Neural progenitor cell (in vitro differentiated cells): Measurements from ENCODE around the gene IFITM5.

Experiments
- CTCF ChIP-seq: fragments of 200-600 bp; sonication (generic); IDR thresholded peaks from 2 replicates; pipeline ENCODE4 v1.5.1; 2017; ENCODE audit warnings: antibody characterized with exemption, mild to moderate bottlenecking
- EZH2 ChIP-seq: fragments of 200-600 bp; sonication (generic); IDR thresholded peaks from 2 replicates; pipeline ENCODE4 v1.6.1; 2017; ENCODE audit warnings: antibody characterized with exemption, mild to moderate bottlenecking, moderate library complexity
- EZH2phosphoT487 ChIP-seq: fragments of 200-600 bp; sonication (generic); IDR thresholded peaks from 2 replicates; pipeline ENCODE4 v1.6.1; 2017; ENCODE audit warnings: antibody characterized with exemption

DNA sequence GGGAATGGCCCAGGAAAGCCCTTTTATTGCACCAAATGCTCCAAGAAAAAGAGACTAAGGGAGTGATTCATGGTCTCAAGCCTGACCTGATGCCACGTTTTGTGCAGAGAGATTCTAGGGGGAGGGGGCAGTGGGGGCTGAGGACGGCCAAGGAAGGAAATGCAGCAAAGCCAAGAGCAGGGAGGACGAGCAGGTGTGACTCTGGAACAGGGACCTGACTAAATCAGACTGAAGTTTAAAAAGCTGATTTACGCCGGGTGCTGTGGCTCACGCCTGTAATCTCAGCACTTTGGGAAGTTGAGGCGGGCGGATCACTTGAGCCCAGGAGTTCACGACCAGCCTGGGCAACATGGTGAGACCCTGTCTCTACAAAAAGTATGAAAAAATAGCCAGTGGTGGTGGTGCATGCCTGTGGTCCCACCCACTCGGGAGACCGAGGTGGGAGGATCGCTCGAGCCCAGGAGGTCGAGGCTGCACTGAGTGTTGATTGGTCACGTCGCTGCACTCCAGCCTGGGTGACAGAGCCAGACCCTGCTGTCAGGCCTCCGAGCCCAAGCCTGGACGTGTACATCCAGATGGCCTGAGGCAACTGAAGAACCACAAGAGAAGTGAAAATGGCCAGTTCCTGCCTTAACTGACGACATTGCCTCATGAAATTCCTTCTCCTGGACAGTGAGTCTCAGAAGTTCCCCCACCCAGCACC, 32.2 kb upstream of the IFITM5 start:
- TF ChIP-seq CTCF (no peak), EZH2 (no peak), EZH2phosphoT487 (no peak)
